ENCODE results near the gene SYNGR4.
A peak's percentile ranks its signal among the peaks of the same experiment; 100 is the strongest.

SYNGR4 gene

DNA sequence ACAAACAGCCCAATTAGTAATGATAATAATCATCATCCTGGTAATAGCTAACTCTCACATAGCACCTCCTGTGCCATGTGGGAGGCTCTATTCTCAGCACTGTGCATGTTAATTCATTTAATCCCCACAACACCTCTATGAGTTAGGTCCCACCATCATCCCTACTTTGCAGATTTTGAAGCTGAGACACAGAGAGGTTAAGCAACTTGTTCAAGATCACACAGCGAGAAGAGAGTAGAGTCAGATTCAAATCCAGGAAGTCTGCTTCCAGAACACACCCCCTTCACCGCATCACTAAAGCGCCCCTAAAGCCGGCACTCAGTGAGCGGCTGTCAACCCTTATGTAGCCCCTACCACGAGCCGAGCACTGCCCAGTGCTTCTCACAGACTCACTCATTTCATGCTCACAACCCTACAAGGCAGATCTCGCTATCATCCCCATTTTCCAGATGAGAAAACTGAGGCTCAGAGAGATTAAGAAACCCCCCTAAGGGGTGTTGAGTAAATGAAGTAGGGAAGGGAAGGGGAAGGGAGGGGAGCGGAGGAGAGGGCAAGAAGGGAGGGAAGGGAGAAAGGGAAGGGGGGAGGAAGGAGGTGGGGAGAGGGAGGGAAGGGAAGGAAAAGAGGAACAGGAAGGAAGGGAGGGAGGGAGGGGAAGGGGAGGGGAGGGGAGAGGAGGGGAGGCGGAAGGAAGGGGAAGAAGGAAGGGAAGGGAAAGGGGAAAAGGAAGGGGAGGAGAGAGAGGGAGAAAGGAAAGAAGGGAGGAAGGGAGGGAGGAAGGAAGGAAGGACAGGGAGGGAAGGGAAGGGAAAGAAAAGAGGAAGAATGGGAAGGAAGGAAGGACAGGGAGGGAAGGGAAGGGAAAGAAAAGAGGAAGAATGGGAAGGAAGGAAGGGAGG, 22.4 kb upstream of the SYNGR4 start:
- DNase-seq (ENCODE audit: low spot score), result no peak

GRCh38 chr19:48342414-48342738, 21.8 kb upstream of the SYNGR4 start:
- DNase-seq (ENCODE audit: low spot score), result no peak

GRCh38 chr19:48342841-48343540, 21.2 kb upstream of the SYNGR4 start:
- DNase-seq (ENCODE audit: low spot score), result peak; percentile 30

GRCh38 chr19:48344892-48345291, 19.3 kb upstream of the SYNGR4 start:
- no peak for DNase-seq (ENCODE audit: low spot score)

- DNase-seq (ENCODE audit: low spot score), result no peak
Observed at GRCh38 chr19:48346191-48346590, 18.0 kb upstream of the SYNGR4 start.

- no peak for DNase-seq (ENCODE audit: low spot score)
Observed at GRCh38 chr19:48348045-48348444, 16.1 kb upstream of the SYNGR4 start.

DNA sequence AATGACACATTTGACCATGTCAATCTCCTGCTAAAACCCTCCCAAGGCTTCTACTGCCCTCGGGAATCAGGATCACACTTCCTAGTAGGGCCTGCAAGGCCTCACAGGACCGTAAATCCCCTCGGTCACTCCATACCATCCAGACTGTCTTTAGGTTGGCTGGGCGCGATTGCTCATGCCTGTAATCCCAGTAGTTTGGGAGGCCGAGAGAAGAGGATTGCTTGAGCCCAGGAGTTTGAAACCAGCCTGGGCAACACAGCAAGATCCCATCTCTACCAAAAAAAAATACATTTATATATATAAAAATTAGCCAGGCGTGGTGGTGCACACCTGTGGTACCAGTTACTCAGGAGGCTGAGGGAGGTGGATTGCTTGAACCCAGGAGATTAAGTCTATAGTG, 15.4 kb upstream of the SYNGR4 start:
- DNase-seq (ENCODE audit: low spot score), result no peak

DNA sequence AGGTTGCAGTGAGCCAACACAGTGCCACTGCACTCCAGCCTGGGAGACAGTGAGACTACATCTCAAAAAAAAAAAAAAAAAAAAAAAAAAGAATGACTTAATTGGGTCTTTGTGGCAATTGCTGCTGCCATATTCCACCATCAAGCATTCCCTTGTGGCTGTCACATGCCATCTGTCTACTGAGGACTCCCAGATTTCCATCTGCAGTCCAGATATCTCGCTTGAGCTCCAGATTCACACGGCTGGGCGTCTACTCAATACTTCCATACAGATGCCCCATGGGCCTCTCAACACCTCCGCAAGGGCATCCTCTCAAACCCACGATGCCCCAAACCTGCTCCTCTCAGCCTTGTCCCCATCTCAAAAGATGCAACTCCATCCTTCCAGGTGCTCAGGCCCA, 13.3 kb upstream of the SYNGR4 start:
- no peak for DNase-seq (ENCODE audit: low spot score)

DNA sequence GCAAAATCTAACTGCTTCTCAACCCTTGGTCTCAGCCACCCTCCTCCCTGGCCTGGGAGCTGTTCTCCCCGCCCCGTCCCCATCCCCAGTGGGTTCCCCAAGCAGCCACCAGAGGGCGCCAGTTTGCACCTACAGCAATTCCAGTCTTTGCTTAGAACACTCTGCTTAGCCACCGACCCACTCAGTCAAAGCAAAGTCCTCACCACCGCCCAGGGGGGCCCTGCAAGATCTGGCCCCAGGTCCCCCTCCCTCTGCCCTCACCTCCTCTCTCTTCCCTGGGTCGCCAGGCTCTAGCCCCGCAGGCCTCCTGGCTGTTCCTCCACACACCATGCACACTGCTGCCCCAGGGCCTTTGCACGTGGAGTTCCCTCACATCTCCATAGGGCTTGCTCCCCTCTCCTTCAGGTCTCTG, 12.8 kb upstream of the SYNGR4 start:
- peak; percentile 66 for DNase-seq (ENCODE audit: low spot score)

DNA sequence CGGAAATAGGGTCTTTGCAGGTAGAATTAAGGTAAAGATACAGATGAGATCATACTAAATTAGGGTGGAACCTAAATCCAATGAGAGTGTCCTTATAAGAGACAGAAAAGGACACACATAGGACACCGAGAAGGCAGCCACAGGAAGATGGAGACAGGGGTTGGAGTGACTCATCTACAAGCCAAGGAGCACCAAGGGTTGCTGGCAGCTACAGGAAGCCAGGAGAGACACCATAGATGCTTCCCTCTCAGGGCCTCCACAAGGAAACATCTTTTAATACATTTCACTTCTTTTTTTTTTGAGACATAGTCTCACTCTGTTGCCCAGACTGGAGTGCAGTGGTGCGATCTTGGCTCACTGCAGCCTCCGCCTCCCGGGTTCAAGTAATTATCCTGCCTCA, 10.5 kb upstream of the SYNGR4 start:
- no peak for DNase-seq (ENCODE audit: low spot score)

DNA sequence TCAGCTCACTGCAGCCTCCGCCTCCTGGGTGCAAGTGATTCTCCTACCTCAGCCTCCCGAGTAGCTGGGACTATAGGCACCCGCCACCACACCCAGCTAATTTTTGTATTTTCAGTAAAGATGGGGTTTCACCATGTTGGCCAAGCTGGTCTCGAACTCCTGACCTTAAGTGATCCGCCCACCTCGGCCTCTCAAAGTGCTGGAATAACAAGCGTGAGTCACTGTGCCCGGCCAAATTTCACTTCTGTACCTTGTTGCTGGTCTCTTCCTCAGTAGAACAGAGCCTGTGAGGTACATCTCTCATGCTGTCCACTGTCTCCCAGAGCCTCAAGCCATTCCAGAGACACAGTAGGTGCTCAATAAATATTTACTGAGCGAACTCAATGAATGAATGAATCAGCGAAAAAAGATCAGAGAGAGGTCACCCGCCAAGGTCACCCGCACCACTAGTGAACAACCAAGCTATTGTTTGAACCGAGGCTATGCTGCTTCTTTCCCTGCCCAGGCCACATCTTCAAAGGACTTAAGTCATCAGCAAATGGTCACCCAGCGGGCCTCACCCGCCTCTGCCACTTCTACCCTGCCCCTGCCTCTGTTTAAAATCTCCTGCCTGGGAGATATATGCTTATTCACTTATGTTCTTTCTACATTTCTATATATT, 9.7 kb upstream of the SYNGR4 start:
- no peak for DNase-seq (ENCODE audit: low spot score)

- no peak for DNase-seq (ENCODE audit: low spot score)
Observed at GRCh38 chr19:48355365-48355954, 8.7 kb upstream of the SYNGR4 start.

DNA sequence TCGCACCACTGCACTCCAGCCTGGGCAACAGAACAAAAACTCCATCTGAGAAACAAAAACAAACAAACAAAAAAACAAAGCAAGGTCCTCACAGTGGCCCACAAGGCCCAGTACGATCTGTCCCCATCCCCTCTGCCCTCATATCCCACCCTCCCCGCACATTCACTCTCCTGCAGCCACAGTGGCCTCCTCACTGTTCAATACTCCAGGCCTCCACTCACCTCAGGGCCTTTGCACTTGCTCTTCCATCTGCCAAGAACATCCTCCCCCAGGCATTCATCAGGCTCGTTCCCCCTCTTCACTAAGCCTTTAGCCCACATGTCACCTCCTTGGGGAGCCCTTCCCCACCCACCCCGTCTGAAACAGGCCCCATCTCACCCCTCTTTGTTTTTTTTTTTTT, 5.0 kb upstream of the SYNGR4 start:
- DNase-seq (ENCODE audit: low spot score), result no peak

- DNase-seq (ENCODE audit: low spot score), result no peak
Observed at GRCh38 chr19:48361912-48362311, 2.3 kb upstream of the SYNGR4 start.

- peak; percentile 91 for DNase-seq (ENCODE audit: low spot score)
Observed at GRCh38 chr19:48362716-48363499, 1.3 kb upstream of the SYNGR4 start.

DNA sequence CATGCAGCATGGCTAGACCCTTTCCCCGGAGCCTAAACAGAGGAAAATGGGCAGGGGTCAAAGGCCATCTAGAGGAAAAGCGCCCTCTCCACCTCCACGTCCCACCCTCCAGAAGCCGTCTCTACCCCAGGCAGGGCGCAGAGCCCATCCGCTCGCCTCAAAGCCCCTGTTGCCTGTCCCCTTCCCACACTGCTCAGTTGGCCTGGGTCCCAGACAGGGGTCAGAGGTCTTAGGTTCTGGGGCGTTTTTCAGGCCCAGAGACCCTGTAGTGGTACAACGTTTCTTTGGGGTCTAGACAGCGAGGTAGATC, 712 bp upstream of the SYNGR4 start:
- no peak for DNase-seq (ENCODE audit: low spot score)

GRCh38 chr19:48364598-48365348, 606 bp downstream of the SYNGR4 start:
- no peak for DNase-seq (ENCODE audit: low spot score)

- DNase-seq (ENCODE audit: low spot score), result no peak
Observed at GRCh38 chr19:48365602-48366001, 1.4 kb downstream of the SYNGR4 start.

GRCh38 chr19:48367855-48368254, 3.7 kb downstream of the SYNGR4 start:
- DNase-seq (ENCODE audit: low spot score), result no peak

DNA sequence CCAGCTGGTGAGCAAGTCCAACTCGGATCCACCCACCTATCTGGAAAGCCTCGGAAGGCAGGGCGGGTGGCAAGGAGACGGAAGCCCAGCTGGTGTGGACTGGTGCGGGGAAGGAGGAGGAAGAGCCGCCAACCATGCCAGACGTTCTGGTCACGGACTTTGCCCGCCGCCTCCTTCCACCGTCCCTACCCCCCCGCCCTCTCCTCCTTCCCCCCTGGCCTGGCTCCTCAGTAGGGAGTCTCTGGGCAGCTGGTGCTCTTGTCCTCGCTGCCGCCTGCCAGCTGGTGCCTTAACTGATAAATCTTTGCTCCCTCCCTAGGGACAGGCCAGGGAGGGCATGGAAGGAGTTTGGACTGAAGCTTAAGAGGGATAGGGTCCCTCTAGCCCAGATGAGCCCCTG, 4.8 kb downstream of the SYNGR4 start:
- no peak for DNase-seq (ENCODE audit: low spot score)

- DNase-seq (ENCODE audit: low spot score), result no peak
Observed at GRCh38 chr19:48370955-48371354, 6.8 kb downstream of the SYNGR4 start.
